Neural cell (in vitro differentiated cells): ENCODE results near the gene ARID1B. TPM values are rescaled to one million over a fixed set of nuclear protein-coding genes. Genes with fewer than 3 reads are reported as not detected.
A peak's percentile ranks its signal among the peaks of the same experiment; 100 is the strongest.

Source experiments
- H2AFZ ChIP-seq: fragments of 200-600, 300-800 bp; sonication (generic), shearing (Covaris generic); 2 replicates; pipeline ENCODE4 v1.6.0; 2014; ENCODE audit warnings: low read depth, mild to moderate bottlenecking, antibody characterized with exemption, low read length, moderate library complexity
- H3F3A ChIP-seq: fragments of 200-600 bp; shearing (Covaris generic); 2 replicates; pipeline ENCODE4 v1.6.1; 2016; ENCODE audit warnings: mild to moderate bottlenecking, moderate library complexity, mixed read lengths, antibody characterized with exemption, low read length; ENCODE audit not compliant: insufficient read depth, poor library complexity, severe bottlenecking
- H3K27ac ChIP-seq: fragments of 200-600, 300-800 bp; sonication (generic), shearing (Covaris generic); 2 replicates; pipeline ENCODE4 v1.5.1; 2014; ENCODE audit warnings: mild to moderate bottlenecking, low read length, moderate library complexity
- H3K27me3 ChIP-seq: fragments of 300-800, 200-600 bp; sonication (generic), shearing (Covaris generic); 2 replicates; pipeline ENCODE4 v1.6.0; 2014; ENCODE audit warnings: mild to moderate bottlenecking, low read depth, low read length, moderate library complexity; ENCODE audit not compliant: insufficient read depth
- H3K36me3 ChIP-seq: fragments of 300-800, 200-600 bp; sonication (generic), shearing (Covaris generic); 2 replicates; pipeline ENCODE4 v1.5.1; 2014; ENCODE audit warnings: mild to moderate bottlenecking, antibody characterized with exemption, low read length, moderate library complexity; ENCODE audit not compliant: insufficient read depth
- H3K4me2 ChIP-seq: fragments of 300-800, 200-600 bp; sonication (generic), shearing (Covaris generic); 2 replicates; pipeline ENCODE4 v1.6.0; 2014; ENCODE audit warnings: mild to moderate bottlenecking, low read length
- H3K4me3 ChIP-seq: fragments of 300-800, 200-600 bp; sonication (generic), shearing (Covaris generic); 2 replicates; pipeline ENCODE4 v1.5.1; 2014; ENCODE audit warnings: mild to moderate bottlenecking, low read length, moderate library complexity
- H3K79me2 ChIP-seq: fragments of 200-600 bp; shearing (Covaris generic); replicated peaks from 2 replicates; pipeline ENCODE4 v1.6.0; 2014; ENCODE audit warnings: mild to moderate bottlenecking, low read length, moderate library complexity; ENCODE audit not compliant: insufficient read depth
- H3K9ac ChIP-seq: fragments of 300-800, 200-600 bp; sonication (generic), shearing (Covaris generic); 2 replicates; pipeline ENCODE4 v1.6.1; 2016; ENCODE audit warnings: mild to moderate bottlenecking, low read length, mixed read lengths
- H3K9me2 ChIP-seq: fragments of 200-600 bp; shearing (Covaris generic); 2 replicates; pipeline ENCODE4 v1.6.1; 2016; ENCODE audit warnings: mild to moderate bottlenecking, low read length, mixed read lengths; ENCODE audit not compliant: insufficient read depth
- H3K9me3 ChIP-seq: fragments of 200-600, 300-800 bp; sonication (generic), shearing (Covaris generic); 2 replicates; pipeline ENCODE4 v1.6.1; 2016; ENCODE audit warnings: mild to moderate bottlenecking, mixed run types, low read length, moderate library complexity, mixed read lengths
- H4K20me1 ChIP-seq: fragments of 200-600 bp; shearing (Covaris generic); 2 replicates; pipeline ENCODE4 v1.6.1; 2016; ENCODE audit warnings: mild to moderate bottlenecking, mixed run types; ENCODE audit not compliant: insufficient read depth
- EP300 ChIP-seq: fragments of 450-650 bp; conservative IDR thresholded peaks from 2 replicates; pipeline ENCODE4 v1.6.1; 2014; ENCODE audit warnings: antibody characterized with exemption, mild to moderate bottlenecking, moderate library complexity; ENCODE audit not compliant: poor library complexity, severe bottlenecking
- EZH2 ChIP-seq: fragments of 200-600, 300-800 bp; shearing (Covaris generic), sonication (generic); IDR thresholded peaks from 2 replicates; pipeline ENCODE4 v1.6.1; 2014; ENCODE audit warnings: antibody characterized with exemption, low read length, borderline replicate concordance, mild to moderate bottlenecking; ENCODE audit not compliant: insufficient read depth, poor library complexity, severe bottlenecking
- MXI1 ChIP-seq: fragments of 450-650 bp; conservative IDR thresholded peaks from 2 replicates; pipeline ENCODE4 v1.6.1; 2014; ENCODE audit warnings: antibody characterized with exemption, mild to moderate bottlenecking; ENCODE audit not compliant: poor library complexity, severe bottlenecking
- POLR2AphosphoS5 ChIP-seq: IDR thresholded peaks from 2 replicates; pipeline ENCODE4 v1.6.1; 2012
- RAD21 ChIP-seq: fragments of 450-650 bp; conservative IDR thresholded peaks from 2 replicates; pipeline ENCODE4 v1.6.1; 2014; ENCODE audit warnings: antibody characterized with exemption, mild to moderate bottlenecking, moderate library complexity
- SMC3 ChIP-seq: fragments of 450-650 bp; conservative IDR thresholded peaks from 2 replicates; pipeline ENCODE4 v1.6.1; 2014; ENCODE audit warnings: antibody characterized with exemption, mild to moderate bottlenecking, moderate library complexity; ENCODE audit not compliant: poor library complexity
- TAF1 ChIP-seq: IDR thresholded peaks from 2 replicates; pipeline ENCODE4 v1.6.1; 2012; ENCODE audit warnings: low read depth
- polyA plus RNA-seq: library from polyadenylated mRNA; depleted of rRNA; stranded (reverse); fragments of >200 nt; gene quantifications from 2 replicates; pipeline ENCODE4 v1.2.3, GENCODE V29; 2014
- TF ChIP-seq, protein P1 (sequence below): fragments of 450-650 bp; IDR thresholded peaks from 2 replicates; pipeline ENCODE4 v1.5.1; 2014; ENCODE audit warnings: antibody characterized with exemption, mild to moderate bottlenecking, moderate library complexity; ENCODE audit not compliant: poor library complexity, severe bottlenecking
- TF ChIP-seq, protein P2 (sequence below): IDR thresholded peaks from 2 replicates; pipeline ENCODE4 v1.6.1; 2012; ENCODE audit warnings: borderline replicate concordance

The ARID1B gene
- polyA plus RNA-seq, 1 donor from 2014 or later, result 35.0 TPM

DNA sequence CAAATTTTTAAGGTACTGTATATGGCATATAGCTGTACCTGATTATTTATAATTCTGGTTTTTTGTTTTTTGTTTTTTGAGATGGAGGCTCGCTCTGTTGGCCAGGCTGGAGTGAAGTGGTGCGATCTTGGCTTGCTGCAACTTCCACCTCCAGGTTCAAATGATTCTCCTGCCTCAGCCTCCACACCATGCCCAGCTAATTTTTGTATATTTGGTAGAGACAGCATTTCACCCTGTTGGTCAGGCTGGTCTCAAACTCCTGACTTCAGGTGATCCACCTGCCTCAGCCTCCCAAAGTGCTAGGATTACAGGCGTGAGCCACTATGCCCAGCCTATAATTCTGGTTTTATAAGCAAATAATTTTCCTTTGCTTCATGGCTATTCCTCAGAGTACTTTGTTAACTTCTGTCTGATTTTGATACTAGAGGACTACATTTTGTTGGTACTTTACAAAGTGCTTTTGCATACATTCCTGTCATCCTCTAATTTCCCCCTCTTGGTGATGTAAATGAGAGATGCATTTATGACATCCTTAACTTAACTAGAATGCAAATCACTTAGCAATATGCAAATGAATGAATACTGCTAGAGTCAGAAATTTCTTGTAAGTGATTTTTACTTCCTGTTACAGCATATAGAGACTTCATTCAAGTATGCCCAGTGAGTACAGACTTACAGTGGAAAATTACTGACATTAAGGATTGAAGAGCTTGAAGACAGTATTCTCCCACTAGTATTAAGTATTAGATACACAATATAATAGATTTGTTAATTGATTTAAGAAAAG, 35.7 kb upstream of the ARID1B start:
- Histone ChIP-seq H4K20me1 (no peaks in the 10 kb centered on the region), H3K9me3 (no peaks in the 10 kb centered on the region), H3K79me2 (no peaks in the 10 kb centered on the region), H2AFZ (no peak overlapping the region), H3K27me3 (peaks cover 4% of the 10 kb centered on the region), H3F3A (no peaks in the 10 kb centered on the region), H3K9me2 (no peaks in the 10 kb centered on the region), H3K36me3 (no peaks in the 10 kb centered on the region), H3K27ac (no peak overlapping the region), H3K4me2 (no peak overlapping the region), H3K9ac (no peak overlapping the region), H3K4me3 (no peak overlapping the region)
- TF ChIP-seq, protein P1, sequence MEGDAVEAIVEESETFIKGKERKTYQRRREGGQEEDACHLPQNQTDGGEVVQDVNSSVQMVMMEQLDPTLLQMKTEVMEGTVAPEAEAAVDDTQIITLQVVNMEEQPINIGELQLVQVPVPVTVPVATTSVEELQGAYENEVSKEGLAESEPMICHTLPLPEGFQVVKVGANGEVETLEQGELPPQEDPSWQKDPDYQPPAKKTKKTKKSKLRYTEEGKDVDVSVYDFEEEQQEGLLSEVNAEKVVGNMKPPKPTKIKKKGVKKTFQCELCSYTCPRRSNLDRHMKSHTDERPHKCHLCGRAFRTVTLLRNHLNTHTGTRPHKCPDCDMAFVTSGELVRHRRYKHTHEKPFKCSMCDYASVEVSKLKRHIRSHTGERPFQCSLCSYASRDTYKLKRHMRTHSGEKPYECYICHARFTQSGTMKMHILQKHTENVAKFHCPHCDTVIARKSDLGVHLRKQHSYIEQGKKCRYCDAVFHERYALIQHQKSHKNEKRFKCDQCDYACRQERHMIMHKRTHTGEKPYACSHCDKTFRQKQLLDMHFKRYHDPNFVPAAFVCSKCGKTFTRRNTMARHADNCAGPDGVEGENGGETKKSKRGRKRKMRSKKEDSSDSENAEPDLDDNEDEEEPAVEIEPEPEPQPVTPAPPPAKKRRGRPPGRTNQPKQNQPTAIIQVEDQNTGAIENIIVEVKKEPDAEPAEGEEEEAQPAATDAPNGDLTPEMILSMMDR, result no peak
- no peak for TF ChIP-seq POLR2AphosphoS5
- no peak for TF ChIP-seq SMC3
- TF ChIP-seq MXI1, result no peak
- TF ChIP-seq TAF1, result no peak
- no peak for TF ChIP-seq EZH2
- TF ChIP-seq RAD21, result no peak
- TF ChIP-seq, protein P2, sequence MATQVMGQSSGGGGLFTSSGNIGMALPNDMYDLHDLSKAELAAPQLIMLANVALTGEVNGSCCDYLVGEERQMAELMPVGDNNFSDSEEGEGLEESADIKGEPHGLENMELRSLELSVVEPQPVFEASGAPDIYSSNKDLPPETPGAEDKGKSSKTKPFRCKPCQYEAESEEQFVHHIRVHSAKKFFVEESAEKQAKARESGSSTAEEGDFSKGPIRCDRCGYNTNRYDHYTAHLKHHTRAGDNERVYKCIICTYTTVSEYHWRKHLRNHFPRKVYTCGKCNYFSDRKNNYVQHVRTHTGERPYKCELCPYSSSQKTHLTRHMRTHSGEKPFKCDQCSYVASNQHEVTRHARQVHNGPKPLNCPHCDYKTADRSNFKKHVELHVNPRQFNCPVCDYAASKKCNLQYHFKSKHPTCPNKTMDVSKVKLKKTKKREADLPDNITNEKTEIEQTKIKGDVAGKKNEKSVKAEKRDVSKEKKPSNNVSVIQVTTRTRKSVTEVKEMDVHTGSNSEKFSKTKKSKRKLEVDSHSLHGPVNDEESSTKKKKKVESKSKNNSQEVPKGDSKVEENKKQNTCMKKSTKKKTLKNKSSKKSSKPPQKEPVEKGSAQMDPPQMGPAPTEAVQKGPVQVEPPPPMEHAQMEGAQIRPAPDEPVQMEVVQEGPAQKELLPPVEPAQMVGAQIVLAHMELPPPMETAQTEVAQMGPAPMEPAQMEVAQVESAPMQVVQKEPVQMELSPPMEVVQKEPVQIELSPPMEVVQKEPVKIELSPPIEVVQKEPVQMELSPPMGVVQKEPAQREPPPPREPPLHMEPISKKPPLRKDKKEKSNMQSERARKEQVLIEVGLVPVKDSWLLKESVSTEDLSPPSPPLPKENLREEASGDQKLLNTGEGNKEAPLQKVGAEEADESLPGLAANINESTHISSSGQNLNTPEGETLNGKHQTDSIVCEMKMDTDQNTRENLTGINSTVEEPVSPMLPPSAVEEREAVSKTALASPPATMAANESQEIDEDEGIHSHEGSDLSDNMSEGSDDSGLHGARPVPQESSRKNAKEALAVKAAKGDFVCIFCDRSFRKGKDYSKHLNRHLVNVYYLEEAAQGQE, result no peak
- TF ChIP-seq EP300, result no peak

DNA sequence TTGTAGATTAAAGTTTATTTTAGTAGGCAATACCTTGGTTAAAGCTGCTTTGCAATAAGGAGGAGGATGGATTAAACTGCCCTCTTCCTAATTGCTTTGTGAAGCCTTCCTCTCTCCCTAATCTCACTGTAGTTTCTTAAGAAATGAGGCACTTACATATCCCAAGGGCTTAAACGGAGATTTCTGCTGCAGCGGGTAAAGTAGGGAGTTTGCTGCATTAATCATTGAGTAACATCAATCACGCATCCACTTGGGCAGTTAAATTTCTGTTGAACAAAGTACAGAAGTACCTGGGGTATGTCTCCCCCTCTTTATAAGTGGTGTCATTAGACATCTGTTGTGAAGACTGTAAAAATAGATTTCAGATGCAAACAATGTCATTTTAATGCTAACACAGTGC, 29.5 kb upstream of the ARID1B start:
- Histone ChIP-seq H3K4me3 (peak overlapping the region; percentile 46), H3F3A (peaks cover 5% of the 10 kb centered on the region), H4K20me1 (no peaks in the 10 kb centered on the region), H3K9ac (no peak overlapping the region), H3K79me2 (no peaks in the 10 kb centered on the region), H3K27me3 (no peaks in the 10 kb centered on the region), H3K4me2 (peak overlapping the region; percentile 38), H3K36me3 (no peaks in the 10 kb centered on the region), H3K27ac (peak overlapping the region; percentile 72), H3K9me2 (no peaks in the 10 kb centered on the region), H2AFZ (no peak overlapping the region), H3K9me3 (no peaks in the 10 kb centered on the region)
- no peak for TF ChIP-seq TAF1
- TF ChIP-seq MXI1, result no peak
- TF ChIP-seq RAD21, result no peak
- TF ChIP-seq EP300, result peak; percentile 36
- TF ChIP-seq POLR2AphosphoS5, result peak; percentile 15
- TF ChIP-seq, protein P1, result no peak
- no peak for TF ChIP-seq SMC3
- TF ChIP-seq, protein P2, result no peak
- TF ChIP-seq EZH2, result no peak
